HCT116 (cell line): ENCODE results near the gene PCAT6. TPM values are rescaled to one million over a fixed set of nuclear protein-coding genes. Genes with fewer than 3 reads are reported as not detected.

Experiments used
- ATAC-seq: fragments of 200-7000 bp; cut with Tn5 transposase; 2 replicates; pipeline ENCODE4 v1.9.1; 2020; ENCODE audit warnings: mild to moderate bottlenecking, moderate library complexity
- BruUV-seq: library from RNA; stranded (reverse); fragments of 400-500 nt; replicated peaks from 2 replicates; lab custom pipeline; 2021; lab: Mats Ljungman, UMichigan
- CTCF ChIA-PET: fragments of 300-600 bp; sonication (Branson Sonifier 250); formaldehyde crosslinking; loops from one replicate; lab custom pipeline; 2021; ENCODE audit warnings: antibody characterized with exemption; lab: Charles Lee
- POLR2A ChIA-PET: fragments of 300-600, 350-600 bp; sonication (Branson Sonifier 250); formaldehyde crosslinking; loops from one replicate; lab custom pipeline; 2021; ENCODE audit warnings: antibody characterized with exemption; lab: Charles Lee
- RAD21 ChIA-PET, 2 experiments: fragments of 300-600 bp; sonication (Branson Sonifier 250); formaldehyde crosslinking; loops; one replicate each; lab custom pipeline; 2023; ENCODE audit warnings: low total read pairs in 2 of 2; ENCODE audit not compliant: uncharacterized antibody in 2 of 2, unreplicated experiment in 2 of 2, low non-redundant PET in 1 of 2; lab: Charles Lee
- DNase-seq: peaks from one replicate; pipeline ENCODE4 v3.0.0-alpha.2; 2010; ENCODE audit warnings: low read depth, low spot score
- H2AFZ ChIP-seq: fragments of 200-600 bp; shearing (Covaris generic), sonication (generic); 2 replicates; pipeline ENCODE4 v1.6.1; 2017; ENCODE audit warnings: low read depth, mixed run types, mixed read lengths, antibody characterized with exemption, low read length; ENCODE audit not compliant: poor library complexity, severe bottlenecking
- H3K27ac ChIP-seq: 2 replicates; pipeline ENCODE4 v1.5.1; 2012; ENCODE audit warnings: low read depth, low read length
- H3K27me3 ChIP-seq: fragments of 200-600 bp; sonication (generic); 2 replicates; pipeline ENCODE4 v1.6.1; 2016; ENCODE audit warnings: mixed run types, low read length, mixed read lengths; ENCODE audit not compliant: insufficient read depth
- H3K36me3 ChIP-seq, 2 experiments: fragments of 200-500 bp in 1 of 2; fragments of 200-600 bp in 1 of 2; sonication (Bioruptor generic) in 1 of 2; sonication (generic) in 1 of 2; 2 replicates each; pipeline versions ENCODE4 v1.5.1 to v1.6.1; 2014 to 2016; ENCODE audit warnings: low read length in 2 of 2, inconsistent platforms in 1 of 2, mixed read lengths in 1 of 2, mixed run types in 1 of 2; ENCODE audit not compliant: insufficient read depth in 2 of 2, control insufficient read depth in 1 of 2
- H3K4me1 ChIP-seq, 2 experiments: fragments of 200-600 bp in 1 of 2; sonication (generic) in 1 of 2; 2 replicates each; pipeline versions ENCODE4 v1.5.1 to v1.6.1; 2012 to 2017; ENCODE audit warnings: low read length in 2 of 2, inconsistent platforms in 1 of 2, mild to moderate bottlenecking in 1 of 2, mixed read lengths in 1 of 2, mixed run types in 1 of 2, moderate library complexity in 1 of 2; ENCODE audit not compliant: insufficient read depth in 2 of 2, control insufficient read depth in 1 of 2
- H3K4me2 ChIP-seq: fragments of 200-600 bp; sonication (generic); 2 replicates; pipeline ENCODE4 v1.6.1; 2017; ENCODE audit warnings: mixed run types, low read length, mixed read lengths
- H3K4me3 ChIP-seq, 2 experiments: fragments of 200-600 bp in 1 of 2; sonication (generic) in 1 of 2; replicated peaks in 1 of 2; 2 replicates each; pipeline ENCODE4 v1.5.1; 2011 to 2016; ENCODE audit warnings: low read length in 2 of 2, control low read depth in 1 of 2, low read depth in 1 of 2, mild to moderate bottlenecking in 1 of 2, mixed read lengths in 1 of 2, mixed run types in 1 of 2
- H3K79me2 ChIP-seq: fragments of 200-600 bp; sonication (generic); 2 replicates; pipeline ENCODE4 v1.6.1; 2017; ENCODE audit warnings: mild to moderate bottlenecking, mixed run types, low read length, moderate library complexity, mixed read lengths; ENCODE audit not compliant: insufficient read depth
- H3K9ac ChIP-seq: fragments of 200-600 bp; sonication (generic); 2 replicates; pipeline ENCODE4 v1.6.1; 2016; ENCODE audit warnings: low read length, mixed read lengths
- H3K9me2 ChIP-seq: fragments of 200-600 bp; sonication (generic), shearing (Covaris generic); 2 replicates; pipeline ENCODE4 v1.6.1; 2017; ENCODE audit warnings: mixed run types, mild to moderate bottlenecking, moderate library complexity; ENCODE audit not compliant: insufficient read depth
- H3K9me3 ChIP-seq, 2 experiments: fragments of 200-500 bp in 1 of 2; fragments of 200-600 bp in 1 of 2; sonication (Bioruptor generic) in 1 of 2; sonication (generic) in 1 of 2; 2 replicates each; pipeline ENCODE4 v1.6.1; 2014 to 2017; ENCODE audit warnings: low read length in 2 of 2, mixed read lengths in 2 of 2, inconsistent platforms in 1 of 2, low read depth in 1 of 2, mild to moderate bottlenecking in 1 of 2, mixed run types in 1 of 2, moderate library complexity in 1 of 2; ENCODE audit not compliant: control insufficient read depth in 1 of 2, insufficient read depth in 1 of 2
- H4K20me1 ChIP-seq: fragments of 200-600 bp; sonication (generic), shearing (Covaris generic); 2 replicates; pipeline ENCODE4 v1.6.1; 2017; ENCODE audit warnings: mixed run types, mild to moderate bottlenecking, moderate library complexity; ENCODE audit not compliant: insufficient read depth
- CEBPB ChIP-seq: IDR thresholded peaks from 2 replicates; pipeline ENCODE4 v1.6.1; 2012; ENCODE audit warnings: low read depth
- EZH2phosphoT487 ChIP-seq: fragments of 200-600 bp; IDR thresholded peaks from 2 replicates; pipeline ENCODE4 v1.6.1; 2018; ENCODE audit warnings: antibody characterized with exemption, borderline replicate concordance
- FOSL1 ChIP-seq: IDR thresholded peaks from 2 replicates; pipeline ENCODE4 v1.6.1; 2012; ENCODE audit warnings: low read depth
- JUND ChIP-seq: IDR thresholded peaks from 2 replicates; pipeline ENCODE4 v1.6.1; 2012
- POLR2AphosphoS5 ChIP-seq: IDR thresholded peaks from 2 replicates; pipeline ENCODE4 v1.6.1; 2011; ENCODE audit warnings: mild to moderate bottlenecking, low read depth, low read length, moderate library complexity
- SIN3A ChIP-seq: IDR thresholded peaks from 2 replicates; pipeline ENCODE4 v1.6.1; 2012; ENCODE audit warnings: low read depth
- SP1 ChIP-seq: IDR thresholded peaks from 2 replicates; pipeline ENCODE4 v1.6.1; 2012; ENCODE audit warnings: low read depth
- TCF7L2 ChIP-seq: IDR thresholded peaks from 2 replicates; pipeline ENCODE4 v1.7.0; 2011; ENCODE audit warnings: borderline replicate concordance, inconsistent platforms; ENCODE audit not compliant: insufficient read depth, insufficient read length; ENCODE audit errors: extremely low read depth
- ZFX ChIP-seq: fragments of 450-650 bp; IDR thresholded peaks from 2 replicates; pipeline ENCODE4 v1.6.1; 2017
- ZNF274 ChIP-seq: fragments of 200-500 bp; sonication (Bioruptor generic); IDR thresholded peaks from 2 replicates; pipeline ENCODE4 v1.6.1; 2014; ENCODE audit warnings: mild to moderate bottlenecking, low read depth, low read length, inconsistent platforms
- intact Hi-C: fragments of 100-400 bp; cut with micrococcal nuclease; formaldehyde crosslinking; loops from 2 replicates; pipeline ENCODE4 v1.10.0; 2022
- total RNA-seq: library from RNA; stranded (reverse); gene quantifications from one replicate; pipeline ENCODE4 v1.2.1, GENCODE V29; 2021; ENCODE audit not compliant: unreplicated experiment
- TF ChIP-seq, protein P1 (sequence below), 3 experiments: fragments of 200-600 bp in 1 of 3; sonication (generic) in 1 of 3; IDR thresholded peaks in 2 of 3; conservative IDR thresholded peaks in 1 of 3; 2 replicates each; pipeline ENCODE4 v1.5.1; 2012 to 2017; ENCODE audit warnings: low read depth in 2 of 3, low read length in 2 of 3, antibody characterized with exemption in 1 of 3, borderline replicate concordance in 1 of 3, control low read depth in 1 of 3, mild to moderate bottlenecking in 1 of 3, mixed read lengths in 1 of 3, mixed run types in 1 of 3, moderate library complexity in 1 of 3; ENCODE audit not compliant: insufficient read depth in 1 of 3
- TF ChIP-seq, protein P2 (sequence below): IDR thresholded peaks from 2 replicates; pipeline ENCODE4 v1.6.1; 2012

PCAT6 gene
- total RNA-seq, 1 experiment from 2014 or later: 1.9 TPM

DNA sequence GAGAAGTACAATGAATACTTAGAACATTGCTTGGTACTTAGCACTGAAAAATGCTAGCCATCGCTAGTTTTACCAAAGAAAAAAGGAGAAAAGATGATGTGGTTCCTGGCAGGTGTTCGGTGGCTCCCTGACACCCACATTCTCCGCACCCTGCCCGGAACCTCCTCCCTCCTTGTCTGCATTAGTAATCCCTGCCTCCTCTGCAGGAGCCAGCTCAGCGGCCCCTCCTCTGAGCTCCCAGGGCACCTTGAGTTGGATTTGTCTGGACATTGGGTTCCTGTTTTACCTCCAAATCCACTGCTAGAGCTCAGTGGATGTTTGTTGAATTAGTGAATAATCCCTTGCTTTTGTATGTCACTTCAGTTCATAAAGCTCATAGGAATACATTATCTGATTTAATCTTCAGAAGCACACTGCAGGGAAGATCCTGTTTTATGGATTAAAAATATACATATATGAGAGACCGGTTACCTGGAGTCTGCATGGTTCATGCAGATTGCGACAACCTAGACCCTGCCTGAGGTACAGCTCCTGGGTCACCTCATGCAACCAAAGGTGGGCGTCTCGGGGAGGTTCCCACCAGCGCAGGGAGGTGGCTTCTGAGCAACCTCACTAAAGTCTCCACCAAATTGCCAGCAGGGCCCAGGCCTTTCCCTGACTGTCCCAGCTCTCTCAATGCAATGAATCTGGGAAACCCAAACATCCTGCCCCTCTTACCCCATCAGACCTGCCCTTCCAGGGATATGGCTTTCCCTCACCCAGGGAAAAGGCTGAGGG lies 24.2 kb downstream of the PCAT6 start:
- Histone ChIP-seq H3K9me2 (no peaks in the 10 kb centered on the region), H3K9me3 (no peaks in the 10 kb centered on the region), H2AFZ (no peak overlapping the region), H3K4me1 (peaks cover 0 to 4% of the 10 kb centered on the region in 2 experiments; a peak in 1 of 4 replicates), H3K9ac (no peak overlapping the region), H3K27ac (no peak overlapping the region), H3K36me3 (no peaks in the 10 kb centered on the region)
- DNase-seq (no peak), ATAC-seq (no peak)
- no TSS peak for BruUV-seq
- ChIA-PET POLR2A (no interaction called here), CTCF (no interaction called here)
- TF ChIP-seq ZFX: no peak
- TF ChIP-seq, all 23 proteins: peak for 0
- H3K4me3 ChIP-seq: no peak overlapping the region
- no peaks in the 10 kb centered on the region for H3K79me2 ChIP-seq
- no peaks in the 10 kb centered on the region for H4K20me1 ChIP-seq
- intact Hi-C loops: no loop called here
- H3K27me3 ChIP-seq: peaks cover 5% of the 10 kb centered on the region; the same call in 1 of the 2 replicates
- RAD21 ChIA-PET: no interaction called here
- H3K4me2 ChIP-seq: no peak overlapping the region

DNA sequence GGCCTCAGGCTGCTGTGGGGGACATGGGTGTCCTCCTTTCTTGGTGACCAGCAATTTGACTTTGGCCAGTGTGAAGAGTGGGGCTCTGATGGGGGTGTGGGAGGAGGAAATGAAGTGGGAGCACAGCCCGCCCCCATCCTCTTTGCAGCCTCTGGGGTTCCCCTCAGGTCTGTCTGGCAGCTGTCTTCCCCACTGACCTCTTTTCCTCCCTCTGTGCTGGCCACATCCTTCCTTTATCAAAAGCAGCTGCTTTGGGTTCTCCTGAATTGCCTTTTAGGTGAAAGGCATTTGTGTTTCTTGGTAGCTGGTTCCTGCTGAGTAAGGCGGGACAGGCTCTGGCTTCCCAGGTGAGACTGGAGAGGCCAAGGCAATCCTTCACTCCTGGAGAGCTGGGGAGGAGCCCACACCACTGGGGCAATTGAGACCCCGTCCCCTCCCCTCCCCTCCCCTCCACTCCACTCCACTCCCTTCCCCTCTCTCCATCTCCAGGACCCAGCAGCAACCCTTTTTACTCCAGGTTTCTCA lies 24.9 kb downstream of the PCAT6 start:
- ChIA-PET POLR2A (interaction anchor here (1.0 to 1.8 kb wide), 2 partner anchors 23 to 24 kb away, joined by 3 to 4 read pairs; no protein-coding TSS in a partner anchor), RAD21 (no interaction called here), CTCF (no interaction called here)
- Histone ChIP-seq H3K4me2 (no peak overlapping the region), H3K9me3 (no peaks in the 10 kb centered on the region), H2AFZ (no peak overlapping the region), H3K27me3 (peaks cover 5% of the 10 kb centered on the region; the same call in 1 of the 2 replicates), H3K9ac (no peak overlapping the region), H3K9me2 (no peaks in the 10 kb centered on the region), H3K4me3 (no peak overlapping the region), H3K4me1 (peaks cover 0 to 4% of the 10 kb centered on the region in 2 experiments; a peak in 1 of 4 replicates), H4K20me1 (no peaks in the 10 kb centered on the region), H3K79me2 (no peaks in the 10 kb centered on the region), H3K27ac (no peak overlapping the region), H3K36me3 (no peaks in the 10 kb centered on the region)
- no peak for DNase-seq
- no peak for ATAC-seq
- no TSS peak for BruUV-seq
- intact Hi-C loops: no loop called here
- TF ChIP-seq TCF7L2: no peak
- no peak for TF ChIP-seq SIN3A
- no peak for TF ChIP-seq POLR2AphosphoS5
- no peak for TF ChIP-seq ZNF274
- TF ChIP-seq, protein P1, sequence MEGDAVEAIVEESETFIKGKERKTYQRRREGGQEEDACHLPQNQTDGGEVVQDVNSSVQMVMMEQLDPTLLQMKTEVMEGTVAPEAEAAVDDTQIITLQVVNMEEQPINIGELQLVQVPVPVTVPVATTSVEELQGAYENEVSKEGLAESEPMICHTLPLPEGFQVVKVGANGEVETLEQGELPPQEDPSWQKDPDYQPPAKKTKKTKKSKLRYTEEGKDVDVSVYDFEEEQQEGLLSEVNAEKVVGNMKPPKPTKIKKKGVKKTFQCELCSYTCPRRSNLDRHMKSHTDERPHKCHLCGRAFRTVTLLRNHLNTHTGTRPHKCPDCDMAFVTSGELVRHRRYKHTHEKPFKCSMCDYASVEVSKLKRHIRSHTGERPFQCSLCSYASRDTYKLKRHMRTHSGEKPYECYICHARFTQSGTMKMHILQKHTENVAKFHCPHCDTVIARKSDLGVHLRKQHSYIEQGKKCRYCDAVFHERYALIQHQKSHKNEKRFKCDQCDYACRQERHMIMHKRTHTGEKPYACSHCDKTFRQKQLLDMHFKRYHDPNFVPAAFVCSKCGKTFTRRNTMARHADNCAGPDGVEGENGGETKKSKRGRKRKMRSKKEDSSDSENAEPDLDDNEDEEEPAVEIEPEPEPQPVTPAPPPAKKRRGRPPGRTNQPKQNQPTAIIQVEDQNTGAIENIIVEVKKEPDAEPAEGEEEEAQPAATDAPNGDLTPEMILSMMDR (IDR thresholded peaks at IDR 0.05 in 2 of 3, conservative IDR thresholded peaks at IDR 0.05 in 1 of 3; ENCODE audit: borderline replicate concordance in 1 of 3, insufficient read depth in 1 of 3, low read depth in 2 of 3, low read length in 2 of 3): no peak
- TF ChIP-seq CEBPB: no peak
- no peak for TF ChIP-seq FOSL1
- TF ChIP-seq, protein P2, sequence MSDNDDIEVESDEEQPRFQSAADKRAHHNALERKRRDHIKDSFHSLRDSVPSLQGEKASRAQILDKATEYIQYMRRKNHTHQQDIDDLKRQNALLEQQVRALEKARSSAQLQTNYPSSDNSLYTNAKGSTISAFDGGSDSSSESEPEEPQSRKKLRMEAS: no peak
- TF ChIP-seq EZH2phosphoT487: no peak
- no peak for TF ChIP-seq SP1
- no peak for TF ChIP-seq JUND
